ENCODE data around the gene FASTKD3.

The FASTKD3 gene

DNA sequence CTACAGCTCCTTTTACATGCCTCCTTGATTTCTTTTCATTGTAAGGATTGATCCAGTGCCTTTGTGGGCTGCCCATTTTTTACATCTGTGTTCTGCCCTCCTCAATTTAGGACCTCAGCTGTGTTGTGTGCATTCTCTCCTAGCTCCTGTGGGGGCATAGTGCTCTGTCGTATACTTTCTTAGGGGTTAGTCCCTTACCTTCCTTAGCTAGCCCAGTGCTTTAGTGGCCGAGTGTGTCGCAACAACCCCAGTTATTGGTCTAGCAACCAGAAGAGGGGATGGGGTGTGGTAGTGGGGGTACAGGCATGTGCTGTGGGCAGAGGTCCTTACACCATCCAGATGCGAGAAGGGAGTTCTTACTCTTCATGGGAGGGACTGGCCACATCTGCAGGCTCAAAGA lies 12.3 kb upstream of the FASTKD3 start:
- peak; percentile 45 for DNase-seq

DNA sequence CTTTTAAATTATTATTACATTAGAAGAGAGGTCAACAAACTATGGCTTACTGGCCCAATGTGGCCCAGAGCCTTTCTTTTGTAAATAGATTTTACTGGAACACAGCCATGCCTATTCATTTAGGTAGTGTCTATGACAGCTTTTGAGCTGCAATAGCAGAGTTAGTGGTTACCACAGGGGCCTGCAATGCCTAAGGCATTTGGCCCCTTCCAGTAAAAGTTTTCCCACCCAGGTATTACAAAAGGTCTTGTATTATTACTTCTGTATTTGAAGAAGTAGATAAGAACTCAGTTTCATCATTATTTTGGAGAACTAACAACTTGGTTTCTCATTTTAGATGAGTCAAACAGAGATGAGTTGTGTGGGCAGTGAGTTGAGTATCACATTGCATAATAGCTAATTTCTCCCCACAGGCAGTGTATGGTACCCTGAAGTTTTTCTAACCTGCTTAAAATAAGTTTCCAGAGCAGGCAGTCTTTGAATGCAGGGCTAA lies 9.6 kb upstream of the FASTKD3 start:
- DNase-seq: peak; percentile 96

DNA sequence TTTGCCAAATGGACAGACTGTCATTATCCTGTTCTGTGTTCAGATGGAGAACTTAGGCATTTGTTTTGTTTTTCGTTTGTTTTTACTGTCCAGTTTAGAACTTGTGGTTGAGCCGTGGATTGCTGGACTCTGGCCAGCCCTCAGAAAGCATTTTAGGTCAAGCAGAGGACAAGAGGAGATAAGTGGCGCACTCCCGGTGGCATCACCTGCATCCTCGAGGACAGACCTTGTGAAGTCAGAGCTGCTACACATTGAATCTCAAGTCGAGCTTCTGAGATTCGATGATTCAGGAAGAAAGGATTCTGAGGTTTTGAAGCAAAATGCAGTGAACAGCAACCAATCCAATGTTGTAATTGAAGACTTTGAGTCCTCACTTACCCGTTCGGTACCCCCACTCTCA lies 9.0 kb upstream of the FASTKD3 start:
- no peak for DNase-seq

DNA sequence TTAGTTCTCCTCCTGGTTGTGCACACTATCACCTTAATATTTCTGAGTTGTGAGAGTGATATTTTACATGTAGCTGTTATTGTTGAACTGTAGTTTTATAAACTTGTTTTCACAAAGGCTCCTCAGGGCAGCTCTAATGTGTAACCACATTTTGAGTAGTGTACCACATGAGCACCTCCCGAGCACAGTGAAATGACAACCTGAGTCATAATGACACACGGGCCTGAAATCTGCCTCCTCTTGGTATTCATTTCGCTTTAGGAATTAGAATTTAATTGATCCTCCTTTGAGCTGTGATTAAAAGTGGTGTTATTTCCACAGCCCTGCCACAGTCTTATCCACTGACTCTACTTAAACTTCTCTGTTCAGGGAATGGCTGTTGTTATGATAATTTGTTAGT lies 8.0 kb upstream of the FASTKD3 start:
- peak; percentile 18 for DNase-seq

DNA sequence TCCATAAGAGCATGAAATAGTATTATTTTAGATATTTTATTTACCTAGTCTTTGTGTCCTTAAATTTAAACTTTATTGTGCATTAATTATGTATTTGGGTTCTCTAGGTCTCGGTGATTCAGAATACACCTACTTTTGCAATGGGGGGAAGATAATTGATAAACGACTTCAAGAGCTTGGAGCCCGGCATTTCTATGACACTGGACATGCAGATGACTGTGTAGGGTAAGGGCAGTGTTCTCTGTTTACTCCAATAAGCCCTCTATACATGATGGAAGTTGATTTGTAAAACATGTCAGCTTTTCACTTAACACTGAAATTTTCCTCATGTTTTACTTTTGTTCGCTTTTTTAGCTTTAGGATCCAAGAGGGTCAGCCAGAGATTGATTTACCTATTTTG lies 6.3 kb upstream of the FASTKD3 start:
- no peak for DNase-seq

DNA sequence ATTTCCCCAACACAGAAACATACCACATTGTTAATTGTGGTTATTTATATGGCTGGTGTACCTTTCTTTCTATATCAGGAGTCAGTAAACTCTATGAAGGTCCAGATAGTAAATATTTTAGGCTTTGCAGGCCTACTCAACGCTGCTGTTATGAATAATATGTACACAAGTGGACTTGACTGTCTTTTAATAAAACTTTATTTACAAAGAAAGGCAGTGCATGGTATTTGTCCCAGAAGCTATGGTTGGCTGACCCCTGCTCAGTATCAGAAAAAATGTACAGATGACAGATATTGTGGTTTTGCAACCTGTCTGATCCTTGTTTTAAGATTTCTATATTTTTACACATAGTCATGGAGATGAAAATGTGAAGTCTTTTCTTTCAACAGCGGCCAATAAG lies 5.8 kb upstream of the FASTKD3 start:
- DNase-seq: no peak

DNA sequence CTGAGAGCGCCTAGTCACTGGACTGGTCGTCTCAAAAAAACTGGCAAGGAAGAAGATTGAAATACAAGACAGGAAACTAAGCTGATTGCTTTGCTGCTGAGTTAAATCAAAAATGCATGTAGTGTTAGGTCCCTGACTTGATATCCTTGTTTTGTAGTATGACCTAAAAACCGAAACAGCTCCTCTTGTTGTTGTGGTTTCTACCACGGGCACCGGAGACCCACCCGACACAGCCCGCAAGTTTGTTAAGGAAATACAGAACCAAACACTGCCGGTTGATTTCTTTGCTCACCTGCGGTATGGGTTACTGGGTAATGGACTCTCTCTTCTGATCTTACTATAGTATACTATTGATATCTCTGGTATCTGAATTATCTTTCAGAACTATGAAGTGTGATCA lies 4.4 kb upstream of the FASTKD3 start:
- no peak for DNase-seq

DNA sequence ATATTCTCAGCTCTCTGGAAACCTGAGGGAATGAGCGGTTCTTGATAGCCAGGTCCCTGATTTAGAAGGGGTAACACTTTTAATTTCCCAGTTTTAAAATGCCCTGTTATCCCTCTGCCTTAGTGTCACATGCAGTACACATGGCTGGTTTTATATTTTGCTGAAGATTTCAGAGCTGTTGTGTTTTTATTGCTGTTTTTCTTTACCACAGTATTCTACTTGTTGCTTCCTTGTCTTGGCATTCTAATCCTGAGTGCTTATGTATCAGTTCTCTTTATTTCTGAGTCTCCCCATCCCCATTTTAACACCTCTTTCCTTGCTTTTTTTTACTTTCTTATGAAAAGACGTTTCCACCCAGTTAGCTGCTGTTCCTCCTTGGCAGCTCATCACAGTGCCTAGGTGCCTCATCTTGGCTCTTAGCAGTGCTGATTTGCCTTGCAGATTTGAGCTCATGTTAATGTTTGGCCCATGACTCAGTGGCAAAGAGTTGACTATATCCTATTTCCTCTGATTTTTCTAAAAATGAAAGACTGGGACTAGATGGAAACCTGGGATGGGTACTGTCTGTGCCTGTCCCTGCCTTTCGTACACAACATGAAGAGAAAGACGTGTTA lies 3.8 kb upstream of the FASTKD3 start:
- DNase-seq: no peak

DNA sequence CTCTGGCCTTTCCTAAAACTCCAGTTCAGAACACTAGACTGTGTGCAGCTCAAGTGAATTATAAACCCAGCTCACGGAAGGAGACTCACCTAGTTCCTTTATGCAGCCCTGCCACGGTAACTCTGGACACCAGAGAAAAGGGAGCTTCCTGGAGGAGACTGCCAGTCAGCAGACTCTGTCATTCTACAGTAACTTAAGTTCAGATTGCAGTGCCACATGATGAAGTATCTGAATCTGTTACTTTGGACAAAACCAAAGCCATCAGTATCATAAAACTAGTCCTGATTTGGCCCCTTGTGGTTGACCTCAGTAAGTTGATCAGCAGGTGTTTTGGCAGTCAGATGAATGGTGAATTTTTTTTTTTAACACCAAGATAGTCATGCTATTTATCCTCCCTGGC lies 2.8 kb upstream of the FASTKD3 start:
- DNase-seq: no peak

DNA sequence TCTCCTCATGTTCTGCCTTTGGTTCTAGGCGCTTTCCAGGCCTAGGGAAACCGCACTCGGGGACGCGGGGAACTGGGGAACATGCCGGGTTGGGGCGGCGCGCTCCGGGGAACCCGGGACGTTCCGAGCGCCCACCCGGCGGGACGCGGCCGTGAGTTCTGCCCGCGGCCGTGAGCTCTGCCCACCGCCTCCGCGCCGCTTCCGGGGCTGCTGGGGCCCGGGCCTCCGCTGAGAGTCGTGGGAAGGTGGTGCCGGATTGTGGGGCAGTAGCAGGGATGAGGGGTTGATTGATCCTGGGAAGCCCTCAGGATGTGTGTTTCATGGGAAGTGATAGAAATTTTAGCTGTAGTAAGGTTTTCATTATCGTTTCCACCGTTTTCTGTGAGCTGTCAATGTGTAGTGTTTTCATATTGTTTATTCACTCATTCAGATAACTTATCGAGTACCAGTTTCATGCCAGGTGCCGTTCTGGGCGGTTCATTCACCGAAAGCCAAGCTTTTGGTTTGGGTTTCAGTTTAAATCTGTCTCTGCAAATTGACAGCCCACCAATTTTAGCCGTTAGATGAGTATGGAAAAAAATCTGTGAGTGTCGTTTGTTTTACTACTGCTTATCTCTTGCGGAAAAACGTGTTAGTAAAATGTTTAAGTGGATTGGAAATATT lies 774 bp upstream of the FASTKD3 start:
- no peak for DNase-seq

DNA sequence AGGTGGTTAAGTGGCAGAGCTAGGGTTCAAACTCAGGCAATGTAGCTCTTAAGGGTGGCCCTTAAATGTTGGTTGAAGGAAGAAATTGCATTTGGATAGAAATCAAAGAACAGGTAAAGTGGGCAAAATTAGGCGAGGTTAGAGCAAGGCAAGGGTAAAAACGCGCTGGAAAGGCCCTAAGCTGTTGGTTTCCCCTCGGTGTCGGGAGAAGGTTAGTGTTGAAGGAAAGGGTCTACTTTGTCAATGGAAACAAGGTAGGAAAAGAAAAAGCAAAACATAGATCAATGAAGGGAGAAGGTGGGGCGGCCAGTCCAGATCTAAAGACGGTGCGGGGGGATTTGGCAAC lies 431 bp downstream of the FASTKD3 start:
- no peak for DNase-seq

DNA sequence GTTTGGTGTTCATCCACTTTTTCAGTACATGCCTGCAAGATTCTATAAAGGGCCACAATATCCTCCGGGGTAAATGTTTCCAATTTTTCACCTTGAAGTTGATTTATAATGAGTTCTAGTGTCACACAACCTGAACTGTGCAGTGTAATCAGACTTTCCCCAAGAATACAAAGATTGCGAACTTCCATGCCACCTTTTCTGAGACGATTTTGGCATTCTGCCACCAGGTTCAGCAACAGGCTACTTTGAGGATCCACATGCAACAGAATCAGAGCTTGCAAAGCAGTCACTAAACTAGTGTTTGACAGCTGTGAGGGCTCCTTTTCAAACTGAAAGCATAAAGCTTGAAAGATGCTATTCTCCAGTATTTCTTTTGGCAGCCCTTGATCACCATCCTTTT lies 1.6 kb downstream of the FASTKD3 start:
- no peak for DNase-seq

DNA sequence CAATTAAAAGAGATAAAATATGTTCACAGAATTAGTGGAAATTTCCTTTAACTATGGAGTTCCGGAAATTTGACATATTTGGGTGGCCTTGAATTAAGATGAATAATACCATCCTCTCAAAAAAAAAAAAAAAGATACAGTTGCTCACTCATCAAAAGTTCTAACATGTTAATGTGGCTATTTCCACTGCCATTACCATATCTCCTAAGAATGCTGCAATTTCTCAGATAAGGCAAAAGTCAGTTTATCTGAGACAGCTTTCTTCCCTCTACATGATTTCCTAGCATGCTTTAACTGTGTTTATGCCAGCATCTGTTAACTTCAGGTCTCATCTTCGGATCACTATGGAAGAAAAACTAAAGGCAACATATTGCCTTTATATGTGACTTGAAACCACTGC lies 2.6 kb downstream of the FASTKD3 start:
- no peak for DNase-seq

DNA sequence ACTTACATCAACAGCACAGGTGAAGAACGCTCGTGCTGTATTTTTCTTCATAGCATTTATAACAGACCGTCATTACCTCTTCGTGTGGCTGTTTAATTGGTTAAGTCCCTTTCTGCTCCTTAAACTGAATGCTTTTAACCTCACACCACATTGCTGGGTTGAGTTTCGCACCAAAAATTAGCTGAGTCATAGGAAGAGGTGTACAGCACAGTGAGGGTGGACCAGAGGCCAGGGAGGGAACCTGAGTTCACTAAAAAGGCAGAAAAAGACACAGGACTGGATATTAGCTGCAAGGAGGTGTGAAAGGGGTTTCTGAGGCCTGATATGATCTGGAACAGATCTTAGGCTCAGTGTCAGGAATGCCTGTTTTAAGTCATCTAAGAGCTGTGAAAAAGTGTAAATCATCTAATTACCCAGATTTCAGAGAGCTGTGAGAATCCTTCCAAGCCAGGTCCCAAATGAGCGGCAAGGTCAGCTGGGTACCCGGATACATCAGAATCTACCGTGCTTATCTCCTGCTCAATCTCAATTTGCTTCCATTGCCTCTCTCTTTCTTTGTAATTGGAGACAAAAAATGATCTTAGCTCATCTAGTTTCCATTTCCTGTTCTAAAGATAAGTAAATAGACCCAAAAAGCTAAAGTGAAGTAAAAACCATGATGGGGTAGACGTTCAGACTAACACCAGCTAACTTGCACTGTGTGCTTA lies 10.8 kb downstream of the FASTKD3 start:
- no peak for DNase-seq

DNA sequence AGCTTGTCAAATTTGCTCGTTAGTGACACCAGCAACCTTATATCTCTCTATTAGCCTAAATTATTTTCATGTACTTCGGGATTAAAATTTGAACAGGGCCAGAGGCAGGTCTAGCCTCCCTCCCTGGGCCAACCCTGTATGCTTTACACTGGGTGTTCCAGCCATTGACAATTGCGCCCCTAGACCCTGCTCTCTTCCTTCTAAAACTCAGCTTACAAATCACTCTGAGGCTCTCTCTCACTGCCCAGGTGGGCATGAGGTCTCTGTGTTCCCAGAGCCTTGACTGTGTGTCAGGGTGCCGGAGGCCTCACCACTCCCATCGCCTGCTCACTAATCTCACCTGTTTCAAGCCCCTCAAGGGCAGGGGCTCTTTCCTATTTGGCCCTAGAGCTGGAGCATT lies 11.5 kb downstream of the FASTKD3 start:
- DNase-seq: no peak

DNA sequence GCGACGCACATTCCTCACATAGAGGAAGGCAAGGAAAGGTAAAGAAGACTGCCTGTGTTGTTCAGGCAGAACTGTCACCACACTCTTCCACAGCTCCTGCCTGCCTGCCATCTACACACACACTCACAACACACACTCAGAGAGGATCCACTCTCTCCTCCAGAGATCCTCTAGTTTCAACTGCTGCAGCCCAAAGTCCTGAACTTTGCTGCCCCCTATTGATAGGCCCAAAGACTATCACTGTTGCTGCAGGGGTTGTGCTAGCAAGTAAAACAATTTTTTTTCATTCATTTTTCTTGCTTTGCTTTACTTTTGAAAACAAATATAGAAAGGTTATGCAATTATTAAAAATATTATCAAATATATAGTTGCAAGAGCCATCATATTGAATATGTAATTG lies 12.0 kb downstream of the FASTKD3 start:
- peak; percentile 53 for DNase-seq

DNA sequence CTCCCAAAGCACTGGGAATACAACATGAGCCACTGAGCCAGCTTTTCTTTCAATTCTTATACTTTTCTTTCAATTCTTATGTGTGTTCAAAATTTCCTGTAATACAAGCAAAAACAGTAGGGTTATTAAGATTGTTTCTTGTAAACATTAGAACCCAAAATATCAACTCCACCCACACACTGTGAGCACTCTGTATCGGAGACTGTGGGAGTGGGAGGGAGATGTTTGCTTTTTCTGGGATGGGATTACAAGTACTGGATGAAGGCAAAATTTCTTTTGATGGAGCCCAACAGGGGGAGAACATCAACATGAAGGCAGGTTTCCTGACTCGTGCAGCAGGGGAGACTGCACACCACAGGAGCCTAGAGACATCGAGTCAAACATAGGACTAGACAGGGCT lies 13.2 kb downstream of the FASTKD3 start:
- DNase-seq: no peak

DNA sequence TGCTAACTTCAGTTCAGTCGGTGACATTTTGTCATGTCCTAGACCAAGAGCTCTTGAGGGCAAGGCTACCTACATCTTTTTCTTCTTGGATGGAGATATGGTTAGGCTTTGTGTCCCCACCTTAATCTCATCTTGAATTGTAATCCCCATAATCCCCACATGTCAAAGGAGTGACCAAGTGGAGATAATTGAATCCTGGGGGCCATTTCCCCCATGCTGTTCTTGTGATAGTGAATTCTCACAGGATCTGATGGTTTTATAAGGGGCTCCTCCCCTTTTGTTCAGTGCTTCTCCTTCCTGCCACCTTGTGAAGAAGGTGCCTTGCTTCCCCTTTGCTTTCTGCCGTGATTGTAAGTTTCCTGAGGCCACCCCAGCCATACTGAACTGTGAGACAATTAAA lies 15.8 kb downstream of the FASTKD3 start:
- DNase-seq: no peak

DNA sequence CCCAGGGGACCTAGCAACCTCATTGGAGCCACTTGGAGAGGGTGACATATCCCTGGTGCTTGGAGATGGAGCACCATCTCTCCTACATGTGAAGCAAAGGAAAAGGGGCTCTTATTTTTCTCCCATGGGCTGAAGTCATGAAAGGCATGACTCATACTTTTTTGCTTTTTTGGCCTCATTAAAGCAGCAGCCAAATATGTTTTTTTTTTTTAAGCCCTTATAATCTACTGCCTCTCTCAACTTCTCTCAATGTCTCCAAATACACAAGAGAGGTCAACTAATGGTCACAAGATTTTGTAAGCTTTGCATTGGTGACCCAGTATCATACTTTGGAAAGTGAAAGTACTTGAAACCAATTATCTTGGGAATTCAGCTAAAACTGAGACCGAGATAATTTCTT lies 16.3 kb downstream of the FASTKD3 start:
- peak; percentile 13 for DNase-seq

DNA sequence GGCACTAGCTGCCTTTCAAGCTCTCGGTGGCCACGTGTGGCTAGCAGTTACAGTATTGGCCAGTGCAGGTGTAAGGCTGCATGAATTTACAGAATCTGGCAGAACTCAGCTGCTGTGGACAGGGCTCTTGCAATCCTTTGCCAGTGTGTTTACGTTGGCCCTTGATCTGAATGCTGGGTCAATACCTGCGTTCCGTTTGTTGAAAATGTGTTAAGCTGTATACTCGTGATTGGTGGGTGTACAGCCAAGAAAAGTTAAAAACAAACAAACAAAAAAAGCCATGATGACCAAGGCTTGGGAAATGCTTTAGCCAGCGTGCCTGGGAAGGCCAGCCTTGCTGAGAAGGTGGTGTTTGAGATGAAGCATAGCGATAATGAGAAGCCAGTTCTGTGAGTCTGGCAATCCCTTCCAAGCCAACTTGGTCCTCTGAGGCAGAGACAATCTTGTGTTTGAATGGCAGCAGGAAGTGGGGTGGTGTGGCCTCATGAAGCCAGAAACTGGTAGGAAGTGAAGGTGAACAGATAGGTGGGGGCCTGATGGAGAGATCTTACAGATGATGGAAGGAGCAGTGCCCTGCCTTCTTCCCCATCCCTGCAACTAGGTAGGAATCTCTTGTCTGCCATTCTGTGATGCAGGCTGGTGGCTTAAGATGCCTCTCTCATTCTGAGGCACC lies 17.1 kb downstream of the FASTKD3 start:
- no peak for DNase-seq

DNA sequence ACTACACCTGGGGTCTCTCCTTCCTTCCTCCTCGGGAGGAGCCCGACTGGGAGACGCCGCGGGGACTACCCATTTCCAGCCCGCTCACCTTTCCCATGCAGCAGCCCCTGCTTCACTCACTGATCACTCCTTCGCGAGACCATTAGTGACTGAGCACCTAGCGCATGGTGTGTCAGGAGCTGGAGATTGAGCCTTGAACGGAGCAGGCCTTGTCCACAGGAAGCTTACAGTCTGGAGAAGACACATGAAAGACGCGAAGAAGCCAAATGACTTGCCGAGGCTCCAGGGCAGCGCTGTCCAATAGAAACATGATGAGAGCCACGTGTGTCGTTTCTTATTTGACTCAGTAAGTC lies 17.6 kb downstream of the FASTKD3 start:
- DNase-seq: no peak

DNA sequence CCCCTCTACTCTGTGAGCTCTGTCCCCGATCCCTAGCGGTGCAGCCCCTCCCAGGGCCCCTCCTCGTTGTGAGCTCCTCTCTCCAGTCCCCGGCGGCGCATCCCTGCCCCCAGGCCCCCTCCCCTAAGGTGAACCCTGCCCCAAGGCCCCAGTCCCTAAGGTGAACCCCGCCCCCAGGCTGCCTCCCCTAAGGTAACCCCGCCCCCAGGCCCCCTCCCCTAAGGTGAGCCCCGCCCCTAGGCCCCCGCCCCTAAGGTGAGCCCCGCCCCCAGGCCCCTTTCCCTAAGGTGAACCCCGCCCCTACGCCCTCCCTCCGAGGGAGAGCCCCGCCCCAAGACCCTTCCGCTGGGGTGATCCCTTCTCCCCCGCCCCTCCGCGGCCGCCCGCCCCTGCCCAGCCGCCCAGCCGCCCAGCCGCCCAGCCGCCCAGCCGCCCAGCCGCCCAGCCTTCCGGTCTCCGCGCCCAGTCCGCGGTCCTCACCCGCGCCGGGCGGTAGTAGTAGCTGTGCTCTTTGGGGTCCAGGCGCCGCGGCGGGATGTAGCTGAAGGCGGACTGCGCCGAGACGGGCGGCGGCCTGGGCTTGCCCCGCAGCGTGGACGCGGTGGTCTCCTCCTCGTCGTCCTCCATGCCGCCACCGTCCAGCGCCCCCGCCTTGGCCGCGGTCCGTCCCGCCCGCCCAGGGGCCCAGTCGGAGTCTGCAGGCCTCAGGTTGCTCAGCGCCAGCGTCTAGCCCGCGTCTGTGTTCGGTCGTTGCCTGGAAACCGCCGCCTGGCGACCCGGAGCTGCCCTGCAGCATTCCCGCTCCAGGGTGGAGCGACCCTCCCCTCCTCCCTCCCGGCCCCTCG lies 18.2 kb downstream of the FASTKD3 start, which contains the start of gene CFAP90:
CFAP90 (minus strand) TSS at position 739 of the 845 bp plus-strand sequence; CDS start at position 627, 112 bp downstream.
- DNase-seq: no peak
